Hepatocyte (in vitro differentiated cells): ENCODE data around the gene RPS6KC1.
"Not testable (repeated sequence)": the region's sequence is repeated elsewhere in the genome, so short reads cannot be mapped to it uniquely, and the experiment has no call there.

Source experiments
- EZH2 ChIP-seq: fragments of 200-600 bp; sonication (generic); IDR thresholded peaks from 2 replicates; pipeline ENCODE4 v1.6.1; 2016; ENCODE audit warnings: antibody characterized with exemption, mild to moderate bottlenecking, borderline replicate concordance
- TF ChIP-seq, protein P1 (sequence below): fragments of 200-600 bp; sonication (generic); IDR thresholded peaks from 2 replicates; pipeline ENCODE4 v1.5.1; 2016; ENCODE audit warnings: antibody characterized with exemption, mild to moderate bottlenecking; ENCODE audit not compliant: poor library complexity

DNA sequence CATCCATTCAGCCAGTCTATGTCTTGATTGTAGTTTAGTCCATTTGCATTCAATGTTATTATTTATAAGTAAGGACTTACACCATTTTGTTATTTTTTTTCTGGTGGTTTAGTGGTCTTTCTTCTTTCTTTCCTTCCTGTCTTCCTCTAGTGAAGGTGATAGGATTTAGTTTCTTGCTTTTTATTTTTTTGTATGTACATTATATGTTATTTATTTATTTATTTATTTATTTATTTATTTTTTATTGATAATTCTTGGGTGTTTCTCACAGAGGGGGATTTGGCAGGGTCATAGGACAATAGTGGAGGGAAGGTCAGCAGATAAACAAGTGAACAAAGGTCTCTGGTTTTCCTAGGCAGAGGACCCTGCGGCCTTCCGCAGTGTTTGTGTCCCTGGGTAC is 99.0 kb downstream of the RPS6KC1 start:
- TF ChIP-seq, protein P1, sequence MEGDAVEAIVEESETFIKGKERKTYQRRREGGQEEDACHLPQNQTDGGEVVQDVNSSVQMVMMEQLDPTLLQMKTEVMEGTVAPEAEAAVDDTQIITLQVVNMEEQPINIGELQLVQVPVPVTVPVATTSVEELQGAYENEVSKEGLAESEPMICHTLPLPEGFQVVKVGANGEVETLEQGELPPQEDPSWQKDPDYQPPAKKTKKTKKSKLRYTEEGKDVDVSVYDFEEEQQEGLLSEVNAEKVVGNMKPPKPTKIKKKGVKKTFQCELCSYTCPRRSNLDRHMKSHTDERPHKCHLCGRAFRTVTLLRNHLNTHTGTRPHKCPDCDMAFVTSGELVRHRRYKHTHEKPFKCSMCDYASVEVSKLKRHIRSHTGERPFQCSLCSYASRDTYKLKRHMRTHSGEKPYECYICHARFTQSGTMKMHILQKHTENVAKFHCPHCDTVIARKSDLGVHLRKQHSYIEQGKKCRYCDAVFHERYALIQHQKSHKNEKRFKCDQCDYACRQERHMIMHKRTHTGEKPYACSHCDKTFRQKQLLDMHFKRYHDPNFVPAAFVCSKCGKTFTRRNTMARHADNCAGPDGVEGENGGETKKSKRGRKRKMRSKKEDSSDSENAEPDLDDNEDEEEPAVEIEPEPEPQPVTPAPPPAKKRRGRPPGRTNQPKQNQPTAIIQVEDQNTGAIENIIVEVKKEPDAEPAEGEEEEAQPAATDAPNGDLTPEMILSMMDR, result not testable (repeated sequence)
- TF ChIP-seq EZH2, result not testable (repeated sequence)
